GM21717 (cell line): ENCODE measurements around the gene RRAGA.
"Not testable (repeated sequence)": the region's sequence is repeated elsewhere in the genome, so short reads cannot be mapped to it uniquely, and the experiment has no call there.

Experiments
- ATAC-seq: cut with Tn5 transposase; IDR thresholded peaks from one replicate; pipeline ENCODE4 v1.9.1; 2021; ENCODE audit warnings: mild to moderate bottlenecking, moderate library complexity; ENCODE audit not compliant: unreplicated experiment

The RRAGA gene

GRCh38 chr9:19048966-19049916, at the start of gene RRAGA:
TSS of gene RRAGA (plus strand) at chr9:19049427. CDS start at chr9:19049660, 233 bp downstream.
- ATAC-seq: peak; percentile 92

- no peak for ATAC-seq
These were observed 49.1 kb upstream of the RRAGA start for GRCh38 chr9:19000133-19000532.

GRCh38 chr9:19009391-19009965, 39.7 kb upstream of the RRAGA start:
- ATAC-seq: no peak

GRCh38 chr9:19018201-19018600, 31.0 kb upstream of the RRAGA start:
- no peak for ATAC-seq

GRCh38 chr9:19020886-19021455, 28.3 kb upstream of the RRAGA start:
- ATAC-seq: no peak

GRCh38 chr9:19021649-19022048, 27.6 kb upstream of the RRAGA start:
- ATAC-seq: not testable (repeated sequence)

GRCh38 chr9:19022206-19022605, 27.0 kb upstream of the RRAGA start:
- no peak for ATAC-seq

GRCh38 chr9:19023078-19023477, 26.1 kb upstream of the RRAGA start:
- ATAC-seq: no peak

GRCh38 chr9:19026375-19026774, 22.9 kb upstream of the RRAGA start:
- no peak for ATAC-seq

- ATAC-seq: no peak
These were observed 21.4 kb upstream of the RRAGA start for GRCh38 chr9:19027825-19028224.

- peak; percentile 62 for ATAC-seq
These were observed 20.3 kb upstream of the RRAGA start for GRCh38 chr9:19028835-19029451.

- ATAC-seq: peak; percentile 69
These were observed 18.3 kb upstream of the RRAGA start for GRCh38 chr9:19030899-19031298.

- no peak for ATAC-seq
These were observed 16.8 kb upstream of the RRAGA start for GRCh38 chr9:19032406-19032805.

- ATAC-seq: no peak
These were observed 16.2 kb upstream of the RRAGA start, which contains the start of gene SAXO1 for GRCh38 chr9:19033015-19033414. TSS of gene SAXO1 (minus strand) at chr9:19033209. CDS start at chr9:19032908, 301 bp downstream.

- ATAC-seq: no peak
These were observed 12.6 kb upstream of the RRAGA start for GRCh38 chr9:19036611-19037010.

- ATAC-seq: peak; percentile 2
These were observed 850 bp downstream of the RRAGA start for GRCh38 chr9:19049917-19050636.

GRCh38 chr9:19050637-19051591, 1.7 kb downstream of the RRAGA start:
- ATAC-seq: no peak

GRCh38 chr9:19057033-19057432, 7.8 kb downstream of the RRAGA start:
- no peak for ATAC-seq

GRCh38 chr9:19074229-19074628, 25.0 kb downstream of the RRAGA start:
- no peak for ATAC-seq
